Stimulated activated CD8-positive, alpha-beta memory T cell treated with anti-CD3 and anti-CD28 coated beads, Interleukin-2, amount 100 ng/mL, for 48 hours (primary cell): ENCODE results near the gene LNPK.
A peak's percentile ranks its signal among the peaks of the same experiment; 100 is the strongest.
"Not testable (repeated sequence)": the region's sequence is repeated elsewhere in the genome, so short reads cannot be mapped to it uniquely, and the experiment has no call there.

Experiments
- DNase-seq, 2 donors: peaks; one replicate each; pipeline ENCODE4 v3.0.0-alpha.2; 2020; ENCODE audit warnings: low read depth in 2 of 2

The LNPK gene, protein sequence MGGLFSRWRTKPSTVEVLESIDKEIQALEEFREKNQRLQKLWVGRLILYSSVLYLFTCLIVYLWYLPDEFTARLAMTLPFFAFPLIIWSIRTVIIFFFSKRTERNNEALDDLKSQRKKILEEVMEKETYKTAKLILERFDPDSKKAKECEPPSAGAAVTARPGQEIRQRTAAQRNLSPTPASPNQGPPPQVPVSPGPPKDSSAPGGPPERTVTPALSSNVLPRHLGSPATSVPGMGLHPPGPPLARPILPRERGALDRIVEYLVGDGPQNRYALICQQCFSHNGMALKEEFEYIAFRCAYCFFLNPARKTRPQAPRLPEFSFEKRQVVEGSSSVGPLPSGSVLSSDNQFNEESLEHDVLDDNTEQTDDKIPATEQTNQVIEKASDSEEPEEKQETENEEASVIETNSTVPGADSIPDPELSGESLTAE

DNA sequence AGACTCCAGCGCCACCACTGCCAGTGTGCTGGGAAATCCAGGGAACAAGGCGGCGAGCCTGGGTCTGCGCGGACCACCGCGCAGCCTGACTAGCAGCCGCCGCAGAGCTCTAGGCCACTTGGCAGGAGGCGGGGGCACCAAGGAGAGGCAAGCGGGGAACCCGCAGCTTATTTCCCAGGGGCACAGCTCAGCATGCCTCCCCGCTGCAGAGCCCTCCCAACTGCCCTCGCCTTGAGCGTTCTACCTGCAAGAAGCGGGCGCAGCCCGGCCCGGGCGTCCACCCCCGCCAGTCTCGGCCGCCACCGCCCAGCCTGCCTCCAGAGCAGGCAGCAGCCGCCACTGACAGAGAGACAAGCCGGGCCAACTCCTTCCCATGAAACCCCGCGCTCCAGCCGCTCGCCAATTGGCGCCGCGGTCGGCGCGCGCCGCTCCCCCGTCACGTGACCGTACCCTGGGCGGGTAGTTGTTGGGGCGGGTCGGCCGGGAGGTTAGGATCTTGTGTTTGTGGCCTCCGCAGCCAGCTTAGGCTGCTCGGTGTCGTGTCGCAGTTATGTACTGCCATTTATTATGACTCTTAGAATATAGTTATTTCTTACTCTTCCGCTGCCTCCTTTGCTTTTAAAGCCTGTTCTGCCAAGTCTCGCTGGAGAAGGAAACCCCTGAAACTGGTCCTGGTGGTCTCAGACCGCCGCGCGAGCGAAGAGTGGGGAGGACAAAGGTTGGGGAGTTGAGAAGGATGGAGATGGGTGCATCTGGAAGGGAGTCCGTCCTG lies at the start of gene LNPK:
Gene LNPK, minus strand, starts transcription at position 352 of the 772 bp plus-strand sequence. CDS start 6,683 bp downstream, outside the sequence.
- DNase-seq = peak; percentile 79 to 90

DNA sequence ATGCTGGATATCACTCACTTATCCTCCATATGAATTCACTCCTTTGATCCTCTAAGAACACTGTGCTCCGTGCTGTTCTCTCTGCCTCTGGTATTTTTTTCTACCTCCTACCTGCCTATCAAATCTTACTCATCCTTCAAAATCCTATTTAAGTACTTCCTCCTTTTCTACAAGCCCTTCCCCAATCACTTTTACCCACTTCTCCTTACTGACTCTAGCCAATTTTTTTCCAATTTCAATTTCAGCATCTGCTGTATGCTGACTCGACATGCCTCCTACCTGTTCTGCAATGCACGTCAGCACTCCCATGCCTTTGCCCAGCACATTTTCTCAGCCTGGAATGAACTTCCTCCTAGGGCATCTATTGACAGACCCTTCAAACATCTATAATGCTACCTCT lies 37.3 kb upstream of the LNPK start:
- DNase-seq = no peak

- DNase-seq = no peak
Measured at GRCh38 chr2:176038694-176039093, 36.6 kb upstream of the LNPK start.

DNA sequence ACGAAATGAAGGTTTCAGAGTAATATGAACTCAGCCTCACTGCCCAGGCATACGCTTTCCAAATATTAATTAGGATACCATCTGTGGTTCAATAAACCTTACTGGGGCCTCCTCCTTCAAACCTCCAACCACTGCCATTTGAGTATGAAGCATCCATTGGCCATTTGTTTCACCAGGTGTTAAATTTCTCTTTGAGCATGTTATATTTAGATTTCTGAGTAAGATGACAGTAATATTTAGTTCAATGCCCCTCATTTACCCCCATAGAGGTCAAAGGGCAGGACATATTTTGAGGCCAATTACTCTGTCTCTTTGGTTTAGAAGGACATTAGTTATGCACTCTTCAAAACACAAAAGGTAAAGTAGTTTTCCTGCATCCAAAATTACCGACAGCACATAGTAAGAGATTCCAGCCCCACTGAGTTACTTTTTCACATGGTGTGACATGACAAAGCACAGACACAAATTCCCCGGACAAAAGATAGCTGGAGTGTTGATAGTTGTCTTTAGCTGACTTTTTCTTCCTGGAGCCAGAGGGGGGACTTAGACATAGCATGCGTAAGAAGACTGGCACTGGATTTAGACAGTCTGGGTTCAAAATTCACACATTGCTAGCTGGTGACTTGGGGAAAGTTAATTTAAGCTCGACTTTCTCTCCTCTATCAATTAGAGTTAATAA lies 33.1 kb upstream of the LNPK start:
- no peak for DNase-seq

DNA sequence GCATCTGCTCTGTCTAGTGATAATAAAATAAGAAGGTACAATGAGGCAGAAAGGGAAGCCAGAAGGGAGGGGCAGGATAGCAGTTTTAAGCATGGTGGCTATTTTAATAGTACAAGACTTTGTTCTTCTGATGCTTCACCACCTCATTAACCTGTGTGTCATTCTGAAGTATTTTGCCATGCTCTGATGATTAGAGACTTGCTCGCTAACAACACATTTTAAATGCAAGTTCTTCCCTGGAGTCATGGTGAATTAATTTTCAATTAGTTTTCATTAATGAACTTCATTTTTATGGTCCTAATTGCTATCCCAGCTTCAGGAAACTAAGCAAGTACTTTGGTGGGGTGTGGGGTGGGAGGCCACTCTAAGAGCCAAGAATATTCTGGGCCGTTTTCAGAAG lies 25.7 kb upstream of the LNPK start:
- DNase-seq = no peak

GRCh38 chr2:176025932-176026331 lies 23.9 kb upstream of the LNPK start:
- DNase-seq = no peak

- DNase-seq = no peak
Measured at GRCh38 chr2:176024083-176024482, 22.0 kb upstream of the LNPK start.

- DNase-seq = no peak
Measured at GRCh38 chr2:176022048-176022447, 20.0 kb upstream of the LNPK start.

DNA sequence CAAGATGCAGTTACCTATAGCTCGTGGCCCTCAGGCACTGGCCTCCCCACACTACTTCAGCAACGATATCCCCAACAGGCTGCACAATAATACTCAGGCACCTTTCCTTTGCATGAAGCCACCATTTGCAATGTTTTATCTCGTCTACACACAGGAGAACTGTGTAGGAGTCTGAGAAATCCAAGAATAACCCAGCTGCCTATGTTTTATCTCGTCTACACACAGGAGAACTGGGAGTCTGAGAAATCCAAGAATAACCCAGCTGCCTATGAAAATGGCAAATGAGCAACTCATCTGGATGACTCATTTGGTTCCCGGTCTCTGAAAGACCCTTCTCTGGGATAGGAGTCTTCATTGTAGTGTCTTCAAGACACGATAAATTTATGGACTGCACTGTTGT lies 18.3 kb upstream of the LNPK start:
- no peak for DNase-seq

DNA sequence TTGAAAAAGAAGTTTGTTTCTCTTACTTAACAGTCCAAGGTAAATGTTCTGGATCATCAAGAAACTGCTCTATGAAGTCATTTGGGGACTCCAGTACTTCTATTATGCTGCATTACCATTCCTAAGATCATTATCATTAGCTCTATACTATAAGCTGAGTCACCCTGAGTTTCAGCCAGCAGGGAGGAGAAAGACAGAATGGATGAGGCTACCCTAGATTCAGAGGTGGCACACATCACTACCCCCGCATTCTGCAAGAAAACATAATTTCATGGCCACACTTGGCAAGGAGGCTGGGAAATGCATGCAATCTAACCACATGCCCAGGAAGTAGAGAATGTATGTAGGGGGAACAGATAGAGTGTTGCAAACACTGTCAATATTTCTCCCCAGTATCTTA lies 16.6 kb upstream of the LNPK start:
- DNase-seq = no peak

DNA sequence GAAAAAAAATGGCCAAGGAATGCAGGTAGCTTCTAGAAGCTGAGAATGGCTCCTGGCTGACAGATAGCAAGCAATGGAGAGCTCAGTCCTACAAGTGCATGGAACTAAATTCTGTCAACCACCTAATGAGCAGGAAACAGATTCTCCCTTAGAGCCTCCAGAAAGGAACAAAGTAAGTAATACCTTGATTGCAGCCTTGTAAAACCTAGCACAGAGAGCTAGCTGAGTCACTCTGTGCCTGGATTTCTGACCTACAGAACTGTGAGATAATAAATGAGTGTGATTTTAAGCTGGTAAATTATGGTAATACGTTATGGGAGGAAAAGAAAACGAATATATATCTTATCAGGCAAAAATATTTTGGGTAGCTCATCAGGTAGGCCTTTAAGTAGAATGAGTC lies 7.4 kb upstream of the LNPK start:
- DNase-seq = no peak

DNA sequence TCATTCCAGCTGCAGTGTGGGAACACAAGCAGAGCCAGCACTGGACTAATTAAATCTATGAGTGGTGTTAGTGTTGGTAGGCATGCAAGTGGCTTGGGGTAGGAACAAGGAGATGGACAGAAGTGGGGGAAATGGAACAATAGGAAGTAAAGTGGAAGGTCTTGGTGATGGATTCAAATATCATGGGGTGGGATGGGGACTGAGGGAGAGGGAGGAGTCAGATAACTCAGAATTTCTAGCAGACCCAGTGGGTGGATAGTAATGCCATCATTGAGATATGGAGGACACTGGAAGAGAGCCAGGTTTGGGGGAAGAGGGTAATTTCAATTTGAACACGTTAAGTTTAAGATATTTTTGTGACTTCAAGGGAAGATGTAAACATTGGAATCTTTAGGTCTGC lies 2.9 kb upstream of the LNPK start:
- DNase-seq = no peak

DNA sequence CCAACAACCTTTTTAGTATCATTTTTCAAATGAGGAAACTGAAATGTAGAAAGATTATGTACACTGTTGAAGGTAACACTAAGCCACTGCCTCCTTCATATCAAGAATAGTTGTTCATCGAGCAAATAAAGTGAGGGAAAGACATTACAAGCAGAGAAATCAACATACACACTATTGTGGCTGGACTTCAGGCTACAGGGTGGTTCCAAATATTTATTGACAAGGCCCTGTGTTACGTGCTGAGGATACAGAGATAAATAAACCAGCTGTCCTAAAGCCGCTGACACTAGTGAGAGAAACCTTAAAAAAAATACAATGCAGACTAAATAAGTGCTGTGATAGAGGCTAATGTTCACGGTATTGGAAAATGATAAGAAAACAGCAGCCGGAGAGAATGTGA lies 1.9 kb upstream of the LNPK start:
- DNase-seq = no peak

- DNase-seq = peak in 1 of 2 donors; percentile 1
Measured at GRCh38 chr2:176002688-176003210, 682 bp upstream of the LNPK start.

DNA sequence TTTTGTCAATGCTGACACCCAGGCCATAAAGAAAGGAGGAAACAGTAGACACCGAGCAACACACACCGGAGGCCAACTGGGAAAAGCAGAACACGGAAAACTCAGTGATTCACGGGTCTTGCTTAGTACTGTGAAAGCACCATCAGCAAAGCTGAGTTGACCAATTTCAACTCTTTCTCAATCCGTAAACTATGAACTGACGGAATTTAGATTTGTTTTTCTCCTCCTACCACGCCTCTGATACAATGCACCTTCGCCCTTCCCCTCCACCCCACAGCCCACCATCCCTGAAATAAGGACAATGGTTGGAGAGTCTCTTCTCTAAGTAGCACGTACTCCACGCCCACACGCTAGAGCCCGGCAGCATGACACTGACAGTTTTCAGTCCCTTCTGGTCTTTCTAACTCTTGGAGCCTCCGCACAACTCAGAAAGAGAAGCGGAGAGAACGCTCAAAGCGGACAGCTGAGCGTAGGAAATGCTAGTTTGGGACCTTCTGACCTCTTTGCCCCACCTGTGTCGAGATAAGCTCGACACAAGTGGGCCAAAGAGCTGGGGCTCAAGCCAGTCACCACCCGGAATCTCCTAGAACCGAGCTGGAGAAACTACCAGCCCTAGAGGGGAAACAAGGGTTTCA lies 669 bp downstream of the LNPK start:
- DNase-seq = peak; percentile 32 to 39

DNA sequence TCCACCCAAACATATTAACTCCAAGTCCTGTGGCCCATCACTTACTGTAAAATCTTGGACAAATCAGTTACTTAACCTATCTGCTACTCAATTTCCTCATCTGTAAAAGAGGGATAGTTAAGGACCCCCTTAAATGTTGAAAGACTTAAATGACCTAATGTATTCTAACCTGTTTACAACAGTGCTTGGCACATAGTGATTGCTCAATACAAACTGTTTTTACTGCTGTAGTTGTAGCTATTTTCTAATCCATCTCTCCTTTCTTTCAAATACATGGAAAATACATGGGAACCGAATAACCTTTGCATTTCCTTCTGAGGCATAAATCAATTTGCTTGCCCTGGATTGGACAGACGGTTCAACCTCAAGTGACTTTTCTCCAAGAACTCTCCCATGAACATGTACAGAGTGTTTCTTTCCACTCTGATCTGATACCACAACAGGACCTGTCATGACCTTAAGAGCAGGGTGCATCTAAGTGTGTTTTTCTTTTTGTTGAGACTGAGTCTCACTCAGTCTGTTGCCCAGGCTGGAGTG lies 2.7 kb downstream of the LNPK start:
- no peak for DNase-seq

GRCh38 chr2:175990099-175990498 lies 12.0 kb downstream of the LNPK start:
- DNase-seq = no peak

GRCh38 chr2:175987126-175987525 lies 14.9 kb downstream of the LNPK start:
- DNase-seq = not testable (repeated sequence)

GRCh38 chr2:175984846-175985245 lies 17.2 kb downstream of the LNPK start:
- DNase-seq = no peak

GRCh38 chr2:175981551-175981950 lies 20.5 kb downstream of the LNPK start:
- DNase-seq = no peak

DNA sequence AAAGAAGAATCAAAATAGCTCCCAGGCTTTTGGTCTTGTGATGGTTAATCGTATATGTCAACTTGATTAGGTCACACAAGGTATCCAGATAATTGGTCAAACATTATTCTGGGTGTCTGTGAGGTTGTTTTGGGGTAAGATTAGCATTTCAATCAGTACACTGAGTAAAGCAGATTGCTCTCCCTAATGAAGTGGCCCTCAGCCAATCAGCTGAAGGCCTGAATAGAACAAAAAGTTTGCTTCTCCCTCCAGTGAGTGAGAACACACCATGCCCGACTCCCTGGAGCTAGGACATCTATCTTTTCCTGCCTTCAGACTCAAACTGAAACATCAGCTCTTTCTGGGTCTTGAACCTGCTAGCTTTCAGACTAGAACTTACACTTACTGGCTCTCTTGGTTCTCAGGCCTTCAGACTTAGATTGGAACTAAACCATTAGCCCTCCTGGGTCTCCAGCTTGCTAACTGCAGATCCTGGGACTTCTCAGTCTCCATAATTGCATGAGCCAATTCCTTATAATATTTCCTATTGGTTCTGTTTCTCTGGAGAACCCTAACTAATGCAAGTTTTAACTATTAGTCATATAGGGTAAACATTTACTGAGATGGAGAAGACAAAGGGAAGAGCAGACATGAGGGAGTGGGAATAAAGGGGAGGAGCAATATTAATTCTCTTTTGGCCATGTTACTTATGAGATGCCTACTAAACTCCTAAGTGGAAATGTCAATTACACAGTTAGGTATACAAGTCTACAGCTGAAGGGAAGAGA lies 25.5 kb downstream of the LNPK start:
- no peak for DNase-seq
